Esophagus muscularis mucosa (tissue), 4 donors: ENCODE results near the gene LRMDA. TPM values are rescaled to one million over a fixed set of nuclear protein-coding genes. Genes with fewer than 3 reads are reported as not detected.
A peak's percentile ranks its signal among the peaks of the same experiment; 100 is the strongest.

Experiments used
- DNase-seq: peaks from one replicate; pipeline ENCODE4 v3.0.0-alpha.2; 2017; ENCODE audit errors: extremely low spot score
- H3K27ac ChIP-seq, 4 donors: fragments of 200-600 bp; sonication (generic); replicated peaks in 1 of 4; 1 replicate in 3 of 4; 2 replicates in 1 of 4; pipeline ENCODE4 v1.5.1; 2016 to 2019; ENCODE audit warnings: mild to moderate bottlenecking in 1 of 4
- H3K27me3 ChIP-seq, 4 donors: fragments of 200-600 bp; sonication (generic); one replicate each; pipeline versions ENCODE4 v1.5.1 to v1.6.0; 2016 to 2019
- H3K36me3 ChIP-seq, 4 donors: fragments of 200-600 bp; sonication (generic); one replicate each; pipeline ENCODE4 v1.5.1; 2016 to 2019
- H3K4me1 ChIP-seq, 4 donors: fragments of 200-600 bp; sonication (generic); one replicate each; pipeline ENCODE4 v1.5.1; 2016 to 2019
- H3K4me3 ChIP-seq, 4 donors: fragments of 200-600 bp; sonication (generic); 1 replicate in 2 of 4; 2 replicates in 2 of 4; pipeline ENCODE4 v1.5.1; 2016 to 2019; ENCODE audit warnings: mild to moderate bottlenecking in 4 of 4, moderate library complexity in 1 of 4
- H3K9me3 ChIP-seq, 4 donors: fragments of 200-600 bp; sonication (generic); 1 replicate in 3 of 4; 2 replicates in 1 of 4; pipeline ENCODE4 v1.5.1; 2016 to 2019
- CTCF ChIP-seq, 3 experiments: fragments of 200-600 bp in 2 of 3; fragments of 450-650 bp in 1 of 3; sonication (generic) in 2 of 3; IDR thresholded peaks; one replicate each; pipeline ENCODE4 v1.5.1; 2017 to 2019; ENCODE audit warnings: antibody characterized with exemption in 3 of 3, mild to moderate bottlenecking in 2 of 3, moderate library complexity in 1 of 3
- EP300 ChIP-seq: sonication (generic); formaldehyde crosslinking; IDR thresholded peaks from one replicate; pipeline ENCODE4 v1.6.1; 2017; ENCODE audit warnings: antibody characterized with exemption
- POLR2A ChIP-seq: fragments of 450-650 bp; IDR thresholded peaks from one replicate; pipeline ENCODE4 v1.6.1; 2017; ENCODE audit warnings: antibody characterized with exemption, moderate library complexity, mild to moderate bottlenecking, low read depth
- POLR2AphosphoS5 ChIP-seq, 2 donors: sonication (generic); formaldehyde crosslinking; IDR thresholded peaks; one replicate each; pipeline ENCODE4 v1.6.1; 2017; ENCODE audit warnings: antibody characterized with exemption in 2 of 2
- WGBS: methylation state at CpG from one replicate; pipeline ENCODE4 v1.1.5; 2018; 5-methylcytosine and 5-hydroxymethylcytosine counted together
- intact Hi-C: fragments of 100-400 bp; cut with DNase I; formaldehyde crosslinking; loops from one replicate; pipeline ENCODE4 v1.15.1; 2023
- total RNA-seq, 4 donors: library from RNA; depleted of rRNA; stranded (reverse); fragments of >200 nt; gene quantifications; one replicate each; pipeline versions ENCODE4 v1.1.0 to v1.2.1, GENCODE V29; 2016

Gene LRMDA
- total RNA-seq, 4 donors from 2014 or later = 14.3 to 34.9 (median 26.5) TPM

- TF ChIP-seq POLR2A = no peak
- TF ChIP-seq CTCF (IDR thresholded peaks at IDR 0.05) = no peak
- TF ChIP-seq POLR2AphosphoS5 (IDR thresholded peaks at IDR 0.05) = no peak
- TF ChIP-seq EP300 = no peak
- Histone ChIP-seq H3K27me3 (no peaks in the 10 kb centered on the region), H3K4me1 (no peaks in the 10 kb centered on the region), H3K27ac (no peak overlapping the region), H3K9me3 (no peaks in the 10 kb centered on the region), H3K36me3 (no peaks in the 10 kb centered on the region), H3K4me3 (no peak overlapping the region)
- peak; percentile 21 for DNase-seq
- intact Hi-C loops = no loop called here
These were observed 430.2 kb downstream of the LRMDA start for GRCh38 chr10:75861582-75861981.

- intact Hi-C loops = no loop called here
- no peak overlapping the region for H3K27ac ChIP-seq
- whole genome bisulfite sequencing = 96% methylated on average over 4 of the region's 4 CpGs
- no peaks in the 10 kb centered on the region for H3K9me3 ChIP-seq
- TF ChIP-seq EP300 (no peak), POLR2A (no peak), POLR2AphosphoS5 (IDR thresholded peaks at IDR 0.05) (no peak), CTCF (IDR thresholded peaks at IDR 0.05) (no peak)
- DNase-seq = no peak
- H3K36me3 ChIP-seq = no peaks in the 10 kb centered on the region
- H3K27me3 ChIP-seq = no peaks in the 10 kb centered on the region
- H3K4me1 ChIP-seq = no peaks in the 10 kb centered on the region
- H3K4me3 ChIP-seq = no peak overlapping the region
These were observed 431.5 kb downstream of the LRMDA start for GRCh38 chr10:75862935-75863334.

- no peak for TF ChIP-seq EP300
- Histone ChIP-seq H3K9me3 (no peaks in the 10 kb centered on the region), H3K4me3 (no peak overlapping the region), H3K27me3 (no peaks in the 10 kb centered on the region), H3K36me3 (no peaks in the 10 kb centered on the region), H3K27ac (no peak overlapping the region), H3K4me1 (no peaks in the 10 kb centered on the region)
- intact Hi-C loops = no loop called here
- DNase-seq = no peak
These were observed 433.3 kb downstream of the LRMDA start for GRCh38 chr10:75864717-75865116.

GRCh38 chr10:75865413-75866299 lies 434.2 kb downstream of the LRMDA start:
- intact Hi-C loops = no loop called here
- no peak overlapping the region for H3K27ac ChIP-seq

GRCh38 chr10:75866300-75866625 lies 434.8 kb downstream of the LRMDA start:
- Histone ChIP-seq H3K4me1 (no peaks in the 10 kb centered on the region), H3K27me3 (no peaks in the 10 kb centered on the region), H3K4me3 (no peak overlapping the region), H3K36me3 (no peaks in the 10 kb centered on the region), H3K9me3 (no peaks in the 10 kb centered on the region), H3K27ac (no peak overlapping the region)
- TF ChIP-seq POLR2A = no peak
- no peak for TF ChIP-seq EP300
- no peak for TF ChIP-seq CTCF (IDR thresholded peaks at IDR 0.05)
- TF ChIP-seq POLR2AphosphoS5 (IDR thresholded peaks at IDR 0.05) = no peak
- intact Hi-C loops = no loop called here
- peak; percentile 77 for DNase-seq
- WGBS = 90% methylated on average over 2 of the region's 2 CpGs

More at GRCh38 chr10:75865413-75866299, 434.2 kb downstream of the LRMDA start:
- no peak overlapping the region for H3K4me3 ChIP-seq
- no peaks in the 10 kb centered on the region for H3K27me3 ChIP-seq
- no peaks in the 10 kb centered on the region for H3K4me1 ChIP-seq
- TF ChIP-seq POLR2A (no peak), EP300 (no peak), CTCF (IDR thresholded peaks at IDR 0.05) (no peak), POLR2AphosphoS5 (IDR thresholded peaks at IDR 0.05) (no peak)
- H3K36me3 ChIP-seq = no peaks in the 10 kb centered on the region
- WGBS = 90% methylated on average over 4 of the region's 4 CpGs
- no peaks in the 10 kb centered on the region for H3K9me3 ChIP-seq
- DNase-seq = no peak
